Measurements from ENCODE around the gene PAK2. TPM values are rescaled to one million over a fixed set of nuclear protein-coding genes. Genes with fewer than 3 reads are reported as not detected.

PAK2 gene
- total and polyA plus RNA-seq, 2 experiments from 2014 or later: 24.3 to 49.4 TPM

DNA sequence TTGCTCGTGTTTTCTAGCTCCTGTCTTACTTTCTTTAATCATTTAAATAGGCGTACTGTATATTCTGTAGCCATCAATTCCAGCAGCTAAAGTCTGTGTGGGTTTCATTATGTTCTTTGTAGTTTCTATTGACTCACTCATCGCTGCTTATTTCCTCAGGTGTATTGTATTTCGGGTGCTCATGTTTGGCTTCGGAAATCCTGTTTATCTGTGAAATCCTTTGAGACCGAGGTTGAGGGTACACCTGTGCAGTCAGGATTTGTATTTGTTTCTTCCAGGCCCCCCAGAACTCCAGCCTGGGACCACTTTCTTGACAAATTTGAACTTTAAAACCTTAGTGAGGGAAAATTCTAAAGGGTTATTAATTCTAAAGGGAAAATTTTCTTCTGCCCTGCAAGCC, 2.0 kb upstream of the PAK2 start:
- H3K4me1 Mint-ChIP-seq: peaks cover 11% of the 10 kb centered on the region
- Histone ChIP-seq H3K4me2 (no peak overlapping the region), H3K4me1 (ENCODE audit: insufficient read depth) (peaks cover 14% of the 10 kb centered on the region), H2AFZ (no peak overlapping the region), H4K20me1 (replicated peaks; ENCODE audit: insufficient read depth) (peaks cover 8% of the 10 kb centered on the region; the same call in 1 of the 2 replicates), H3K9me2 (ENCODE audit: insufficient read depth) (no peaks in the 10 kb centered on the region), H3K27me3 (ENCODE audit: insufficient read depth) (no peaks in the 10 kb centered on the region), H3K79me2 (replicated peaks; ENCODE audit: insufficient read depth) (peaks cover 27% of the 10 kb centered on the region), H3K36me3 (ENCODE audit: insufficient read depth) (no peaks in the 10 kb centered on the region), H3F3A (replicated peaks; ENCODE audit: low read depth) (0 out of 2 replicates have a peak, but pooled peaks cover 3% of the 10 kb centered on the region), H3K4me3 (no peak overlapping the region), H3K27ac (ENCODE audit: low read depth) (no peak overlapping the region)
- peaks cover 4% of the 10 kb centered on the region; the same call in 1 of the 3 replicates for H3K9me3 Mint-ChIP-seq
- H3K27ac Mint-ChIP-seq: no peak overlapping the region
- TF ChIP-seq JUNB (IDR thresholded peaks at IDR 0.05; ENCODE audit: unreplicated experiment): no peak
- TF ChIP-seq, protein P1, sequence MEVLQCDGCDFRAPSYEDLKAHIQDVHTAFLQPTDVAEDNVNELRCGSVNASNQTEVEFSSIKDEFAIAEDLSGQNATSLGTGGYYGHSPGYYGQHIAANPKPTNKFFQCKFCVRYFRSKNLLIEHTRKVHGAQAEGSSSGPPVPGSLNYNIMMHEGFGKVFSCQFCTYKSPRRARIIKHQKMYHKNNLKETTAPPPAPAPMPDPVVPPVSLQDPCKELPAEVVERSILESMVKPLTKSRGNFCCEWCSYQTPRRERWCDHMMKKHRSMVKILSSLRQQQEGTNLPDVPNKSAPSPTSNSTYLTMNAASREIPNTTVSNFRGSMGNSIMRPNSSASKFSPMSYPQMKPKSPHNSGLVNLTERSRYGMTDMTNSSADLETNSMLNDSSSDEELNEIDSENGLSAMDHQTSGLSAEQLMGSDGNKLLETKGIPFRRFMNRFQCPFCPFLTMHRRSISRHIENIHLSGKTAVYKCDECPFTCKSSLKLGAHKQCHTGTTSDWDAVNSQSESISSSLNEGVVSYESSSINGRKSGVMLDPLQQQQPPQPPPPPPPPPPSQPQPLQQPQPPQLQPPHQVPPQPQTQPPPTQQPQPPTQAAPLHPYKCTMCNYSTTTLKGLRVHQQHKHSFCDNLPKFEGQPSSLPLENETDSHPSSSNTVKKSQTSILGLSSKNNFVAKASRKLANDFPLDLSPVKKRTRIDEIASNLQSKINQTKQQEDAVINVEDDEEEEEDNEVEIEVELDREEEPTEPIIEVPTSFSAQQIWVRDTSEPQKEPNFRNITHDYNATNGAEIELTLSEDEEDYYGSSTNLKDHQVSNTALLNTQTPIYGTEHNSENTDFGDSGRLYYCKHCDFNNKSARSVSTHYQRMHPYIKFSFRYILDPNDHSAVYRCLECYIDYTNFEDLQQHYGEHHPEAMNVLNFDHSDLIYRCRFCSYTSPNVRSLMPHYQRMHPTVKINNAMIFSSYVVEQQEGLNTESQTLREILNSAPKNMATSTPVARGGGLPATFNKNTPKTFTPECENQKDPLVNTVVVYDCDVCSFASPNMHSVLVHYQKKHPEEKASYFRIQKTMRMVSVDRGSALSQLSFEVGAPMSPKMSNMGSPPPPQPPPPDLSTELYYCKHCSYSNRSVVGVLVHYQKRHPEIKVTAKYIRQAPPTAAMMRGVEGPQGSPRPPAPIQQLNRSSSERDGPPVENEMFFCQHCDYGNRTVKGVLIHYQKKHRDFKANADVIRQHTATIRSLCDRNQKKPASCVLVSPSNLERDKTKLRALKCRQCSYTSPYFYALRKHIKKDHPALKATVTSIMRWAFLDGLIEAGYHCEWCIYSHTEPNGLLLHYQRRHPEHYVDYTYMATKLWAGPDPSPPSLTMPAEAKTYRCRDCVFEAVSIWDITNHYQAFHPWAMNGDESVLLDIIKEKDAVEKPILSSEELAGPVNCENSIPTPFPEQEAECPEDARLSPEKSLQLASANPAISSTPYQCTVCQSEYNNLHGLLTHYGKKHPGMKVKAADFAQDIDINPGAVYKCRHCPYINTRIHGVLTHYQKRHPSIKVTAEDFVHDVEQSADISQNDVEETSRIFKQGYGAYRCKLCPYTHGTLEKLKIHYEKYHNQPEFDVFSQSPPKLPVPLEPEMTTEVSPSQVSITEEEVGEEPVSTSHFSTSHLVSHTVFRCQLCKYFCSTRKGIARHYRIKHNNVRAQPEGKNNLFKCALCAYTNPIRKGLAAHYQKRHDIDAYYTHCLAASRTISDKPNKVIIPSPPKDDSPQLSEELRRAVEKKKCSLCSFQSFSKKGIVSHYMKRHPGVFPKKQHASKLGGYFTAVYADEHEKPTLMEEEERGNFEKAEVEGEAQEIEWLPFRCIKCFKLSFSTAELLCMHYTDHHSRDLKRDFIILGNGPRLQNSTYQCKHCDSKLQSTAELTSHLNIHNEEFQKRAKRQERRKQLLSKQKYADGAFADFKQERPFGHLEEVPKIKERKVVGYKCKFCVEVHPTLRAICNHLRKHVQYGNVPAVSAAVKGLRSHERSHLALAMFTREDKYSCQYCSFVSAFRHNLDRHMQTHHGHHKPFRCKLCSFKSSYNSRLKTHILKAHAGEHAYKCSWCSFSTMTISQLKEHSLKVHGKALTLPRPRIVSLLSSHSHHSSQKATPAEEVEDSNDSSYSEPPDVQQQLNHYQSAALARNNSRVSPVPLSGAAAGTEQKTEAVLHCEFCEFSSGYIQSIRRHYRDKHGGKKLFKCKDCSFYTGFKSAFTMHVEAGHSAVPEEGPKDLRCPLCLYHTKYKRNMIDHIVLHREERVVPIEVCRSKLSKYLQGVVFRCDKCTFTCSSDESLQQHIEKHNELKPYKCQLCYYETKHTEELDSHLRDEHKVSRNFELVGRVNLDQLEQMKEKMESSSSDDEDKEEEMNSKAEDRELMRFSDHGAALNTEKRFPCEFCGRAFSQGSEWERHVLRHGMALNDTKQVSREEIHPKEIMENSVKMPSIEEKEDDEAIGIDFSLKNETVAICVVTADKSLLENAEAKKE (CRISPR knock-in tag; IDR thresholded peaks at IDR 0.05): no peak
- TF ChIP-seq POLR2AphosphoS5 (IDR thresholded peaks at IDR 0.05; ENCODE audit: low read depth): no peak
- no peak for TF ChIP-seq STAT1 (IDR thresholded peaks at IDR 0.05; ENCODE audit: unreplicated experiment)
- no peak for TF ChIP-seq ZNF331 (CRISPR knock-in tag; IDR thresholded peaks at IDR 0.05; ENCODE audit: low read depth)
- no peak for TF ChIP-seq CREB1 (CRISPR knock-in tag; IDR thresholded peaks at IDR 0.05; ENCODE audit: low read depth)
- TF ChIP-seq, protein P2, sequence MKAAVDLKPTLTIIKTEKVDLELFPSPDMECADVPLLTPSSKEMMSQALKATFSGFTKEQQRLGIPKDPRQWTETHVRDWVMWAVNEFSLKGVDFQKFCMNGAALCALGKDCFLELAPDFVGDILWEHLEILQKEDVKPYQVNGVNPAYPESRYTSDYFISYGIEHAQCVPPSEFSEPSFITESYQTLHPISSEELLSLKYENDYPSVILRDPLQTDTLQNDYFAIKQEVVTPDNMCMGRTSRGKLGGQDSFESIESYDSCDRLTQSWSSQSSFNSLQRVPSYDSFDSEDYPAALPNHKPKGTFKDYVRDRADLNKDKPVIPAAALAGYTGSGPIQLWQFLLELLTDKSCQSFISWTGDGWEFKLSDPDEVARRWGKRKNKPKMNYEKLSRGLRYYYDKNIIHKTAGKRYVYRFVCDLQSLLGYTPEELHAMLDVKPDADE (IDR thresholded peaks at IDR 0.05): no peak
- TF ChIP-seq ZNF114 (CRISPR knock-in tag; IDR thresholded peaks at IDR 0.05): no peak
- no peak for TF ChIP-seq EZH2 (IDR thresholded peaks at IDR 0.05; ENCODE audit: low read depth, unreplicated experiment)
- TF ChIP-seq NANOG (IDR thresholded peaks at IDR 0.05; ENCODE audit: borderline replicate concordance): no peak
- TF ChIP-seq EZH2phosphoT487 (IDR thresholded peaks at IDR 0.05; ENCODE audit: unreplicated experiment): no peak
- no peak for TF ChIP-seq REST (IDR thresholded peaks at IDR 0.05; ENCODE audit: unreplicated experiment)
- TF ChIP-seq, protein P3, sequence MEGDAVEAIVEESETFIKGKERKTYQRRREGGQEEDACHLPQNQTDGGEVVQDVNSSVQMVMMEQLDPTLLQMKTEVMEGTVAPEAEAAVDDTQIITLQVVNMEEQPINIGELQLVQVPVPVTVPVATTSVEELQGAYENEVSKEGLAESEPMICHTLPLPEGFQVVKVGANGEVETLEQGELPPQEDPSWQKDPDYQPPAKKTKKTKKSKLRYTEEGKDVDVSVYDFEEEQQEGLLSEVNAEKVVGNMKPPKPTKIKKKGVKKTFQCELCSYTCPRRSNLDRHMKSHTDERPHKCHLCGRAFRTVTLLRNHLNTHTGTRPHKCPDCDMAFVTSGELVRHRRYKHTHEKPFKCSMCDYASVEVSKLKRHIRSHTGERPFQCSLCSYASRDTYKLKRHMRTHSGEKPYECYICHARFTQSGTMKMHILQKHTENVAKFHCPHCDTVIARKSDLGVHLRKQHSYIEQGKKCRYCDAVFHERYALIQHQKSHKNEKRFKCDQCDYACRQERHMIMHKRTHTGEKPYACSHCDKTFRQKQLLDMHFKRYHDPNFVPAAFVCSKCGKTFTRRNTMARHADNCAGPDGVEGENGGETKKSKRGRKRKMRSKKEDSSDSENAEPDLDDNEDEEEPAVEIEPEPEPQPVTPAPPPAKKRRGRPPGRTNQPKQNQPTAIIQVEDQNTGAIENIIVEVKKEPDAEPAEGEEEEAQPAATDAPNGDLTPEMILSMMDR (conservative IDR thresholded peaks at IDR 0.05; ENCODE audit: low read depth in 2 of 2): no peak
- DNase-seq (ENCODE audit: low spot score) (no peak), ATAC-seq (no peak)
- H3K4me3 Mint-ChIP-seq: no peak overlapping the region
- H3K27me3 Mint-ChIP-seq (ENCODE audit: insufficient read depth, low read depth, poor library complexity): peaks cover 3% of the 10 kb centered on the region
- peaks cover 8% of the 10 kb centered on the region for H3K36me3 Mint-ChIP-seq (ENCODE audit: low read depth)

Measured in GM23338 (cell line).